Natural killer cell (primary cell): ENCODE data around the gene ZEB2. TPM values are rescaled to one million over a fixed set of nuclear protein-coding genes. Genes with fewer than 3 reads are reported as not detected.

Experiments used
- ATAC-seq, 3 donors: fragments of 150-1000 bp in 2 of 3; fragments of 200-7000 bp in 1 of 3; cut with Tn5 transposase; 1 replicate in 1 of 3; 2 replicates in 2 of 3; pipeline ENCODE4 v1.10.0; 2021; ENCODE audit warnings: mild to moderate bottlenecking in 2 of 3, moderate library complexity in 2 of 3
- DNase-seq, 2 donors: peaks; one replicate each; pipeline versions ENCODE4 v3.0.0 to v3.0.0-alpha.2; 2013 to 2021; ENCODE audit warnings: mixed read lengths in 1 of 2
- H3K27ac ChIP-seq: one replicate; pipeline ENCODE4 v1.5.1; 2013; ENCODE audit warnings: mild to moderate bottlenecking, low read length
- H3K27me3 ChIP-seq: one replicate; pipeline ENCODE4 v1.6.1; 2013; ENCODE audit warnings: low read length; ENCODE audit not compliant: control insufficient read depth, insufficient read depth
- H3K36me3 ChIP-seq: one replicate; pipeline ENCODE4 v1.6.1; 2013; ENCODE audit warnings: low read length; ENCODE audit not compliant: control insufficient read depth, insufficient read depth
- H3K4me1 ChIP-seq: one replicate; pipeline ENCODE4 v1.6.1; 2013; ENCODE audit warnings: low read length; ENCODE audit not compliant: control insufficient read depth, insufficient read depth
- H3K4me3 ChIP-seq: one replicate; pipeline ENCODE4 v1.5.1; 2013; ENCODE audit warnings: low read length
- H3K9me3 ChIP-seq: one replicate; pipeline ENCODE4 v1.6.1; 2013; ENCODE audit warnings: low read length; ENCODE audit not compliant: control insufficient read depth, insufficient read depth
- H3K27ac Mint-ChIP-seq, 2 donors: one replicate each; pipeline ENCODE4 v1.8.0; 2022; ENCODE audit warnings: mild to moderate bottlenecking in 2 of 2, mixed read lengths in 2 of 2, moderate library complexity in 1 of 2
- H3K27me3 Mint-ChIP-seq, 2 donors: one replicate each; pipeline ENCODE4 v1.8.0; 2022; ENCODE audit warnings: low read depth in 2 of 2, mixed read lengths in 2 of 2
- H3K36me3 Mint-ChIP-seq: one replicate; pipeline ENCODE4 v1.8.0; 2022; ENCODE audit warnings: mixed read lengths
- H3K4me1 Mint-ChIP-seq, 2 donors: one replicate each; pipeline ENCODE4 v1.8.0; 2022; ENCODE audit warnings: mixed read lengths in 2 of 2
- H3K4me3 Mint-ChIP-seq: one replicate; pipeline ENCODE4 v1.8.0; 2022; ENCODE audit warnings: mild to moderate bottlenecking, moderate library complexity, mixed read lengths
- H3K9me3 Mint-ChIP-seq, 2 donors: one replicate each; pipeline ENCODE4 v1.8.0; 2022; ENCODE audit warnings: mixed read lengths in 2 of 2
- CTCF ChIP-seq: fragments of 200-600 bp; IDR thresholded peaks from one replicate; pipeline ENCODE4 v1.8.0; 2022; ENCODE audit warnings: antibody characterized with exemption
- WGBS: methylation state at CpG from one replicate; pipeline ENCODE4 v1.1.7; 2013; ENCODE audit warnings: missing lambda C conversion rate; ENCODE audit not compliant: insufficient coverage; 5-methylcytosine and 5-hydroxymethylcytosine counted together
- intact Hi-C: fragments of 100-400 bp; cut with micrococcal nuclease; formaldehyde crosslinking; loops from one replicate; pipeline ENCODE4 v1.14.2; 2022
- total RNA-seq, 4 donors: library from RNA; stranded (reverse); fragments of 120-200 nt in 1 of 4; gene quantifications; one replicate each; pipeline versions ENCODE4 v1.2.3 to v1.2.4, GENCODE V29; 2013 to 2022

ZEB2 gene
- total RNA-seq, 3 donors from 2014 or later (not counting 1 experiment from before 2014, with no cell fraction given), result 718 to 1,143 (median 944) TPM

- Mint-ChIP-seq H3K27ac (peak overlapping the region; percentile 65 to 96), H3K9me3 (no peaks in the 10 kb centered on the region), H3K27me3 (no peaks in the 10 kb centered on the region), H3K4me3 (no peak overlapping the region), H3K36me3 (no peaks in the 10 kb centered on the region), H3K4me1 (peaks cover 47 to 55% of the 10 kb centered on the region in 2 donors)
- no peak for TF ChIP-seq CTCF
- Histone ChIP-seq H3K27me3 (no peaks in the 10 kb centered on the region), H3K36me3 (peaks cover 48% of the 10 kb centered on the region), H3K9me3 (no peaks in the 10 kb centered on the region), H3K4me1 (peaks cover 8% of the 10 kb centered on the region), H3K27ac (no peak overlapping the region), H3K4me3 (no peak overlapping the region)
- intact Hi-C loops, result loop anchor here (2.0 kb wide), 1 partner anchor 16 kb away; no protein-coding TSS in a partner anchor
- DNase-seq (no peak), ATAC-seq (no peak)
Measured at GRCh38 chr2:144409241-144409640, 110.7 kb downstream of the ZEB2 start.

- Mint-ChIP-seq H3K9me3 (no peaks in the 10 kb centered on the region), H3K36me3 (peaks cover 6% of the 10 kb centered on the region), H3K27ac (peak overlapping the region; percentile 79 to 96), H3K4me3 (no peak overlapping the region), H3K4me1 (peaks cover 43 to 53% of the 10 kb centered on the region in 2 donors), H3K27me3 (no peaks in the 10 kb centered on the region)
- no peak overlapping the region for H3K4me3 ChIP-seq
- TF ChIP-seq CTCF, result no peak
- intact Hi-C loops, result no loop called here
- no peak overlapping the region for H3K27ac ChIP-seq
- H3K27me3 ChIP-seq, result no peaks in the 10 kb centered on the region
- no peak for DNase-seq
- no peaks in the 10 kb centered on the region for H3K9me3 ChIP-seq
- H3K4me1 ChIP-seq, result peaks cover 6% of the 10 kb centered on the region
- ATAC-seq, result no peak
- H3K36me3 ChIP-seq, result peaks cover 60% of the 10 kb centered on the region
Measured at GRCh38 chr2:144407262-144407661, 112.7 kb downstream of the ZEB2 start.

GRCh38 chr2:144405982-144406788, 113.7 kb downstream of the ZEB2 start:
- Mint-ChIP-seq H3K9me3 (no peaks in the 10 kb centered on the region), H3K4me3 (no peak overlapping the region), H3K4me1 (peaks cover 45 to 54% of the 10 kb centered on the region in 2 donors), H3K27ac (peak overlapping the region; percentile 79 to 96), H3K27me3 (no peaks in the 10 kb centered on the region), H3K36me3 (peaks cover 6% of the 10 kb centered on the region)
- DNase-seq (no peak), ATAC-seq (peak in 2 of 3 donors; percentile 23 to 32)
- H3K9me3 ChIP-seq, result no peaks in the 10 kb centered on the region
- intact Hi-C loops, result no loop called here
- no peak overlapping the region for H3K27ac ChIP-seq
- TF ChIP-seq CTCF, result no peak
- no peaks in the 10 kb centered on the region for H3K27me3 ChIP-seq
- peaks cover 6% of the 10 kb centered on the region for H3K4me1 ChIP-seq
- H3K36me3 ChIP-seq, result peaks cover 69% of the 10 kb centered on the region
- 70% methylated on average over 2 of the region's 5 CpGs for WGBS
- no peak overlapping the region for H3K4me3 ChIP-seq
